Measurements from ENCODE around the gene ZHX3.

GRCh38 chr20:41349266-41349665 lies 31.7 kb upstream of the ZHX3 start:
- no peak for TF ChIP-seq CTCF (IDR thresholded peaks at IDR 0.05)
- TF ChIP-seq EP300 (IDR thresholded peaks at IDR 0.05): no peak
